Endothelial cell of umbilical vein (primary cell): ENCODE measurements around the gene KRTAP3-3. TPM values are rescaled to one million over a fixed set of nuclear protein-coding genes. Genes with fewer than 3 reads are reported as not detected.

Source experiments
- BruUV-seq: library from RNA; stranded (reverse); fragments of 400-500 nt; replicated peaks from 2 replicates; lab custom pipeline; 2021; lab: Mats Ljungman, UMichigan
- CTCF ChIA-PET: fragments of 300-600, 350-600 bp; sonication (Branson Sonifier 250); formaldehyde crosslinking; loops from one replicate; lab custom pipeline; 2021; ENCODE audit warnings: antibody characterized with exemption, inconsistent platforms; lab: Charles Lee
- POLR2A ChIA-PET: fragments of 300-600, 350-600 bp; sonication (Branson Sonifier 250); formaldehyde crosslinking; loops from one replicate; lab custom pipeline; 2021; ENCODE audit warnings: antibody characterized with exemption, inconsistent platforms; lab: Charles Lee
- DNase-seq: peaks from one replicate; pipeline ENCODE4 v3.0.0-alpha.2; 2011; ENCODE audit warnings: low read depth, low spot score
- FAIRE-seq: peaks from 2 replicates; lab custom pipeline; 2011; peaks lifted over from hg19 to GRCh38; lab: Jason Lieb, UNC
- H2AFZ ChIP-seq: 2 replicates; pipeline ENCODE4 v1.6.0; 2012; ENCODE audit warnings: low read depth, low read length, control low read depth, inconsistent platforms
- H3K27ac ChIP-seq: 2 replicates; pipeline ENCODE4 v1.5.1; 2011; ENCODE audit warnings: low read depth, mild to moderate bottlenecking, control low read depth, low read length, moderate library complexity; ENCODE audit not compliant: insufficient read depth
- H3K27me3 ChIP-seq, 2 experiments: 2 replicates each; pipeline versions ENCODE4 v1.6.0 to v1.6.1; 2011; ENCODE audit warnings: low read length in 2 of 2, mixed read lengths in 1 of 2; ENCODE audit not compliant: control insufficient read depth in 2 of 2, insufficient read depth in 2 of 2
- H3K36me3 ChIP-seq, 2 experiments: 2 replicates in 1 of 2; 3 replicates in 1 of 2; pipeline ENCODE4 v1.5.1; 2011; ENCODE audit warnings: low read length in 2 of 2, mild to moderate bottlenecking in 1 of 2, moderate library complexity in 1 of 2; ENCODE audit not compliant: control insufficient read depth in 2 of 2, insufficient read depth in 2 of 2; ENCODE audit errors: extremely low read depth in 1 of 2
- H3K4me1 ChIP-seq: 3 replicates; pipeline ENCODE4 v1.5.1; 2011; ENCODE audit warnings: mild to moderate bottlenecking, low read length; ENCODE audit not compliant: control insufficient read depth, insufficient read depth; ENCODE audit errors: extremely low read depth
- H3K4me2 ChIP-seq: 2 replicates; pipeline ENCODE4 v1.6.1; 2011; ENCODE audit warnings: low read length, control low read depth, mixed read lengths; ENCODE audit not compliant: insufficient read depth
- H3K4me3 ChIP-seq, 3 experiments: fragments of 200-600 bp in 1 of 3; sonication (generic), shearing (Covaris generic) in 1 of 3; replicated peaks in 1 of 3; 2 replicates each; pipeline ENCODE4 v1.5.1; 2011 to 2016; ENCODE audit warnings: control low read depth in 3 of 3, low read length in 3 of 3, mild to moderate bottlenecking in 2 of 3, inconsistent platforms in 1 of 3, low read depth in 1 of 3, moderate library complexity in 1 of 3; ENCODE audit not compliant: insufficient read depth in 1 of 3
- H3K79me2 ChIP-seq: 2 replicates; pipeline ENCODE4 v1.6.0; 2012; ENCODE audit warnings: low read length, inconsistent platforms; ENCODE audit not compliant: control insufficient read depth, insufficient read depth
- H3K9ac ChIP-seq: replicated peaks from 2 replicates; pipeline ENCODE3; 2011; ENCODE audit warnings: low read length, control low read depth; ENCODE audit not compliant: insufficient read depth; ENCODE audit errors: extremely low read depth
- H3K9me1 ChIP-seq: replicated peaks from 3 replicates; pipeline ENCODE4 v1.6.0; 2011; ENCODE audit warnings: mild to moderate bottlenecking, low read length; ENCODE audit not compliant: control insufficient read depth, insufficient read depth; ENCODE audit errors: extremely low read depth
- H3K9me3 ChIP-seq: replicated peaks from 2 replicates; pipeline ENCODE4 v1.5.1; 2012; ENCODE audit warnings: low read length, inconsistent platforms; ENCODE audit not compliant: control insufficient read depth, insufficient read depth
- H4K20me1 ChIP-seq: replicated peaks from 2 replicates; pipeline ENCODE3; 2011; ENCODE audit warnings: mild to moderate bottlenecking, low read length; ENCODE audit not compliant: control insufficient read depth, insufficient read depth; ENCODE audit errors: extremely low read depth
- EZH2 ChIP-seq: IDR thresholded peaks from 2 replicates; pipeline ENCODE4 v1.6.1; 2012; ENCODE audit warnings: borderline replicate concordance, low read depth, mild to moderate bottlenecking, moderate library complexity, low read length, inconsistent platforms; ENCODE audit not compliant: severe bottlenecking
- GATA2 ChIP-seq: IDR thresholded peaks from 2 replicates; pipeline ENCODE4 v1.7.0; 2011; ENCODE audit warnings: low read depth, mild to moderate bottlenecking, moderate library complexity, mixed read lengths, low read length; ENCODE audit not compliant: insufficient read length, insufficient read depth
- JUN ChIP-seq: IDR thresholded peaks from 2 replicates; pipeline ENCODE4 v1.6.1; 2011; ENCODE audit warnings: borderline replicate concordance, low read depth; ENCODE audit not compliant: insufficient read length, insufficient read depth
- MAX ChIP-seq: IDR thresholded peaks from 2 replicates; pipeline ENCODE4 v1.6.1; 2011; ENCODE audit not compliant: insufficient read depth, insufficient read length
- POLR2A ChIP-seq: IDR thresholded peaks from 2 replicates; pipeline ENCODE4 v1.6.1; 2012; ENCODE audit warnings: low read depth, mild to moderate bottlenecking, control low read depth, low read length
- POLR2AphosphoS5 ChIP-seq: IDR thresholded peaks from 2 replicates; pipeline ENCODE4 v1.6.1; 2012; ENCODE audit warnings: low read depth, mild to moderate bottlenecking, control low read depth, low read length, moderate library complexity; ENCODE audit not compliant: insufficient read depth
- dilution Hi-C: fragments of 300-500 bp; cut with MboI; formaldehyde crosslinking; loops from one replicate; pipeline ENCODE4 v1.15.0; 2019; ENCODE audit warnings: low sequenced_read_pairs; ENCODE audit not compliant: extremely low pct_ligation_motif_present
- intact Hi-C: fragments of 100-400 bp; cut with micrococcal nuclease; formaldehyde crosslinking; loops from one replicate; pipeline ENCODE4 v1.10.0; 2022
- polyA plus RNA-seq, 4 experiments: library from polyadenylated mRNA; depleted of rRNA in 3 of 4; stranded (reverse) in 3 of 4; unstranded in 1 of 4; fragments of >200 nt; gene quantifications; 2 replicates each; pipeline versions ENCODE4 v1.2.1 to v1.2.3, GENCODE V29; 2011 to 2012; ENCODE audit warnings: missing spikeins in 1 of 4
- total RNA-seq: library from RNA; stranded (reverse); gene quantifications from 2 replicates; pipeline ENCODE4 v1.2.3, GENCODE V29; 2021
- TF ChIP-seq, protein P1 (sequence below), 2 donors: IDR thresholded peaks; 1 replicate in 1 of 2; 2 replicates in 1 of 2; pipeline ENCODE4 v1.5.1; 2011; ENCODE audit warnings: low read length in 2 of 2, mild to moderate bottlenecking in 2 of 2, moderate library complexity in 2 of 2, control low read depth in 1 of 2, inconsistent platforms in 1 of 2, low read depth in 1 of 2; ENCODE audit not compliant: insufficient read depth in 1 of 2; ENCODE audit errors: extremely low read depth in 1 of 2

KRTAP3-3 gene
- total and polyA plus RNA-seq, 2 donors (not counting 3 experiments of a cell fraction or from before 2014, with no cell fraction given) = not detected

DNA sequence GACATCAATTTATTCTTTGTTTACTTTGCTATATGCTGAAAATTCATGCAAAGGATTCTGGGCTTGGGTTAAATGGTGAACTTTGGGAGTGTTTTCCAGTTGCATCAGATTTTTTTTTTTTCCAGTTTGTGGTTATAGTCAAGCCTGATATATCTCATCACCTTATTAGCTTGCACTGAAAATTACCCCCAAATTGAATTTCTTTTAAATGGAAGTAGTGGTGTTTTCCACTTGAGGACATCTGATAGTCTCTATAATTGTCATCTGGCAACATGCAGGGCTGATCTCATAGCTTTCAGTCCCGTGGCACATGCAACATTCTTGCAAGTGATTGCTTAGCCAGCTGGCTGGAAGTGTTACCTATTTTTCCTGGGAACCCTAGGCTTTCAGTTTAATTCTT, 19.6 kb upstream of the KRTAP3-3 start:
- no peak for FAIRE-seq
- H3K27ac ChIP-seq = no peak overlapping the region
- BruUV-seq = no TSS peak
- peaks cover 0 to 1% of the 10 kb centered on the region in 2 experiments for H3K27me3 ChIP-seq
- no peak overlapping the region for H3K9ac ChIP-seq
- H3K9me1 ChIP-seq = no peaks in the 10 kb centered on the region
- TF ChIP-seq POLR2AphosphoS5 (no peak), MAX (no peak)
- H3K79me2 ChIP-seq = no peaks in the 10 kb centered on the region
- no peaks in the 10 kb centered on the region for H4K20me1 ChIP-seq
- dilution Hi-C loops = no loop called here
- no peaks in the 10 kb centered on the region for H3K36me3 ChIP-seq
- no peak for DNase-seq
- no peaks in the 10 kb centered on the region for H3K4me1 ChIP-seq
- no peak overlapping the region for H3K4me3 ChIP-seq
- POLR2A ChIA-PET = no interaction called here
- CTCF ChIA-PET = interaction anchor here (0.6 kb wide), 1 partner anchor 635 kb away, joined by 4 read pairs; no protein-coding TSS in a partner anchor
- H2AFZ ChIP-seq = no peak overlapping the region
- H3K4me2 ChIP-seq = no peak overlapping the region
- intact Hi-C loops = no loop called here
- H3K9me3 ChIP-seq = no peaks in the 10 kb centered on the region

- H3K9me3 ChIP-seq = no peaks in the 10 kb centered on the region
- intact Hi-C loops (no loop called here), dilution Hi-C loops (no loop called here)
- no TSS peak for BruUV-seq
- DNase-seq (no peak), FAIRE-seq (no peak)
- no peak overlapping the region for H3K9ac ChIP-seq
- H3K27ac ChIP-seq = no peak overlapping the region
- H3K27me3 ChIP-seq = peaks cover 0 to 1% of the 10 kb centered on the region in 2 experiments
- ChIA-PET POLR2A (no interaction called here), CTCF (no interaction called here)
- H2AFZ ChIP-seq = no peak overlapping the region
- no peaks in the 10 kb centered on the region for H4K20me1 ChIP-seq
- H3K36me3 ChIP-seq = no peaks in the 10 kb centered on the region
- no peaks in the 10 kb centered on the region for H3K9me1 ChIP-seq
- no peak for TF ChIP-seq POLR2A
- TF ChIP-seq EZH2 = no peak
- TF ChIP-seq POLR2AphosphoS5 = no peak
- TF ChIP-seq GATA2 = no peak
- TF ChIP-seq JUN = no peak
- TF ChIP-seq, protein P1, sequence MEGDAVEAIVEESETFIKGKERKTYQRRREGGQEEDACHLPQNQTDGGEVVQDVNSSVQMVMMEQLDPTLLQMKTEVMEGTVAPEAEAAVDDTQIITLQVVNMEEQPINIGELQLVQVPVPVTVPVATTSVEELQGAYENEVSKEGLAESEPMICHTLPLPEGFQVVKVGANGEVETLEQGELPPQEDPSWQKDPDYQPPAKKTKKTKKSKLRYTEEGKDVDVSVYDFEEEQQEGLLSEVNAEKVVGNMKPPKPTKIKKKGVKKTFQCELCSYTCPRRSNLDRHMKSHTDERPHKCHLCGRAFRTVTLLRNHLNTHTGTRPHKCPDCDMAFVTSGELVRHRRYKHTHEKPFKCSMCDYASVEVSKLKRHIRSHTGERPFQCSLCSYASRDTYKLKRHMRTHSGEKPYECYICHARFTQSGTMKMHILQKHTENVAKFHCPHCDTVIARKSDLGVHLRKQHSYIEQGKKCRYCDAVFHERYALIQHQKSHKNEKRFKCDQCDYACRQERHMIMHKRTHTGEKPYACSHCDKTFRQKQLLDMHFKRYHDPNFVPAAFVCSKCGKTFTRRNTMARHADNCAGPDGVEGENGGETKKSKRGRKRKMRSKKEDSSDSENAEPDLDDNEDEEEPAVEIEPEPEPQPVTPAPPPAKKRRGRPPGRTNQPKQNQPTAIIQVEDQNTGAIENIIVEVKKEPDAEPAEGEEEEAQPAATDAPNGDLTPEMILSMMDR (IDR thresholded peaks at IDR 0.05; ENCODE audit: extremely low read depth in 1 of 2, insufficient read depth in 1 of 2, low read depth in 1 of 2, low read length in 2 of 2) = no peak
- H3K79me2 ChIP-seq = no peaks in the 10 kb centered on the region
- no peak overlapping the region for H3K4me3 ChIP-seq
- no peak overlapping the region for H3K4me2 ChIP-seq
- H3K4me1 ChIP-seq = no peaks in the 10 kb centered on the region
These were observed 19.2 kb upstream of the KRTAP3-3 start for GRCh38 chr17:41013181-41013580.
